HG03103 (cell line): Measurements from ENCODE around the gene WDR70.
"Not testable (repeated sequence)": the region's sequence is repeated elsewhere in the genome, so short reads cannot be mapped to it uniquely, and the experiment has no call there.

ENCODE experiments used
- ATAC-seq: cut with Tn5 transposase; IDR thresholded peaks from one replicate; pipeline ENCODE4 v1.9.1; 2021; ENCODE audit warnings: low read depth; ENCODE audit not compliant: unreplicated experiment

WDR70 gene

GRCh38 chr5:37451991-37452390 is 72.9 kb downstream of the WDR70 start:
- ATAC-seq = not testable (repeated sequence)

GRCh38 chr5:37453252-37453651 is 74.1 kb downstream of the WDR70 start:
- not testable (repeated sequence) for ATAC-seq

DNA sequence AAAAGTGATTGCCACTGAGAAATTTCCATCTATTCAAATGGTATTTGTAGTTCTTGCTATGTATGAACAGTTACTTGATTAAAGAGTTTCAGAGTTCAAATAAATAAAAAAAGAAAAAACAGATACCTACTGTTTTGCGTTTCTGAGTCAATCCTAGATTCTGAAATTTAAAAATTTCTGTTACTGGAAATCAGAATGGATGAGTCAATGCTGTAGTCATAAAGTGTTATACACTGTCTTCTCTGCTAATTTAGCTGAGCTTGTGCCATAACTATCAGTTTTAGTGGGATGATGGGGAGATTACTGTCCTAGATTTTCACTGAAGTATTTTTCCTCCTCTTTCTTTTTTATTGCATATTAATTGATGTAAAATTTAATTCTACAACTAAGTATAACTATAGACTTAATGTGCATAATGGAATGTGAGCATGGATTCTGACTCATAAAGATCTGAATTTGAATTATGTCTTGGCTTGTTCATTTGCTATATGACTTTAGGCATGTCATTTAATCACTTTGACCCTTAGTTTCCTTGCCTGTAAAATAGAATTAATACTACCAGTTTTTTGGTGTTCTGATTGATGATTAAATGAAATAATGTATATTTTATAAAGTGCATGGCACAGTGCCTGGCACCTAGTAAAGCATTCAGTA is 75.4 kb downstream of the WDR70 start:
- not testable (repeated sequence) for ATAC-seq

DNA sequence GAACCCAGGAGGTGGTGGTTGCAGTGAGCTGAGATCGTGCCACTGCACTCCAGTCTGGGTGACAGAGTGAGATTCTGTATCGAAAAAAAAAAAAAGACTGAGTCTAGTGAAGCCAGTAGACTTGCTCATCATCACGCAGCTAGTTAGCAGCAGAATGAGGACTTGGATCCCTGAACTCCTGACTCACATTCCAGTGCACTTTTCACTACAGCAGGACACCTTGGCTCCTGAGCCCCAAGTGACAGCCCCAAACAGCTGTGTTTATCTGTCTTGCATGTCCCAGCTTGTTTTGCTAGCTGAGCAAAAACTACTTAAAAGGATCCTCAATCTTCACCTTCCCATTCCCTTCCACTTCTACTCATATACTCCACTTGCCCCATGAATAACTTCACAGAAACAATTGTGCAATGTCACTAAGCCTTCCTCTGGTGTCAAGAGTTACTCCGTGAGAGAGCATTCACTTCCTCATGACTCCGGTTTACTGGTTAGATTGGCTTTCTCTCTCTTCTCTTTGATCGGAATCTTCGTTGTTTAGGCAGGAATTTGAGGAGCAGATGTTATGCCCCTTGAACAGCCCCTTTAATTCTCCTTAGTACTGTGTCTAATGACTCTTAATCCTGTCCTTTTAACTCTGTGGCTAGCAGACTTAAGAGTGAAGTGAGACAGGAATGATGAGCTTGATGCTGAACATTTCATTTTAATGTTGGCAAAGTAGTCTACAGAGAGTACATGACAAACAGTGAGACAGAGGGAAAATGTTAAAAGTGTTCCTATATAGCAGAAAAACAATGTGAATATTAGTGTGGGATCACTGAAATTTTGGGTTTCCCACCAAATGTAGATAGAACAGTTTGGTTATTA is 84.3 kb downstream of the WDR70 start:
- ATAC-seq = not testable (repeated sequence)

DNA sequence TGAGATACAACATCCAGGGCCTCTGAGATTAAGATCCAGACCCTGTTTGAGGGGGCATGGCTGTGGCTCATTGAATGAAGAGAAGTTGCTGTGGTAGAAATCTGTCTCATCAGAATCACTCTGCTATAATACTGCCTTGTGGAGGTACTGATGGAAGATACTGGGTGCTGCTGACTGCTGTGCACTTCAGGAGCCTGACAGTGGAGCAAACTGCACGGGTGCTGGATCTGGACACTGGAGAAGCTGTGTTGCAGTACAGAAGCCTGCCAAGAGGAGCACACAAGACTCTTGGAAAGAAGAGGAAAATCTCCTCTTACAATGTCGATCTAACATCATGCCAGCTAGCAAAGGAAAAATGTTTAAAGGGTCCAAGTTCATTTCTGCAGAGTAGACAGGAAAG is 85.5 kb downstream of the WDR70 start:
- ATAC-seq = not testable (repeated sequence)

GRCh38 chr5:37469383-37469782 is 90.3 kb downstream of the WDR70 start:
- not testable (repeated sequence) for ATAC-seq

DNA sequence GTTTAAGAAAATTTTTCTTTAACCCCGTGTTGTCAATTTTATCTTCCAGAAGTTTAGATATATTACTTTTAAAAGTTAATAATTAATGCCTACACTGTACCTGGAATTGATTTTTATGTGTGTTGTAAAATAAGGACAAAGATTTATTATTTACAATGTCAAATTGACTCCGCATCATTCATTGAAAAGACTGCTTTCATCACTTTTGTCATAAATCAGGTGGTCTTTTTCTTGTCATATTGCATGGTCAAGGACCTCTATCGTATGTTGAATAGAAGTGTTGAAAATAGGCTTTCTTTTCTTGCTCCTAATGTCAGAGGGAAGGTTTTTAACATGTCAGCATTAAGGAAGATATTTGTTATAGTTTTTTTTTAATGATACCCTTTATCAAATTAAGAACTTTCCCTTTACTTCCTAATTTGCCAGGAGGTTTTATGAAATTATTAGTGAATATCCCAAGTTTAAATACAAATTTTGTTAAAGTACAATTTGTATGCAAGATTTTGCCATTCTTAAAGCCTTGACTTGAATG is 92.6 kb downstream of the WDR70 start:
- no peak for ATAC-seq

DNA sequence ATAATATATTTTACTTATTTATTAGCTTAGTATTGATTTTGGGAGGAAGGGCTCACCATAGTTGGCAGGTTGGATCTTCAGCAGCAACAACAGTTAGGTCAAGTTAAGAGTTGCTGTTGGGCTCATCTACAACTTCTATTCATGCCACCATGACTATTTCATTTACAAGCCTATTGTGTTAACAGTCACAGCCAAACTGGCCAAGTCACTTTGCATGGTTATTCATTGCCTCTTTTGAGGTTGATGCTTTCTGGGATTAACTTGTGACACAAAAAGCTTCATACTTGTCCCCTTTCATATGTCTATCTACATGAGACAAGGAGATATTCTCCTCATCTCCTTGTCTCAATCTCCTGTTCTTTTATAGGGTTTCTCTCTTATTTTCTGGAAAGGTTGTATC is 98.3 kb downstream of the WDR70 start:
- ATAC-seq = no peak

DNA sequence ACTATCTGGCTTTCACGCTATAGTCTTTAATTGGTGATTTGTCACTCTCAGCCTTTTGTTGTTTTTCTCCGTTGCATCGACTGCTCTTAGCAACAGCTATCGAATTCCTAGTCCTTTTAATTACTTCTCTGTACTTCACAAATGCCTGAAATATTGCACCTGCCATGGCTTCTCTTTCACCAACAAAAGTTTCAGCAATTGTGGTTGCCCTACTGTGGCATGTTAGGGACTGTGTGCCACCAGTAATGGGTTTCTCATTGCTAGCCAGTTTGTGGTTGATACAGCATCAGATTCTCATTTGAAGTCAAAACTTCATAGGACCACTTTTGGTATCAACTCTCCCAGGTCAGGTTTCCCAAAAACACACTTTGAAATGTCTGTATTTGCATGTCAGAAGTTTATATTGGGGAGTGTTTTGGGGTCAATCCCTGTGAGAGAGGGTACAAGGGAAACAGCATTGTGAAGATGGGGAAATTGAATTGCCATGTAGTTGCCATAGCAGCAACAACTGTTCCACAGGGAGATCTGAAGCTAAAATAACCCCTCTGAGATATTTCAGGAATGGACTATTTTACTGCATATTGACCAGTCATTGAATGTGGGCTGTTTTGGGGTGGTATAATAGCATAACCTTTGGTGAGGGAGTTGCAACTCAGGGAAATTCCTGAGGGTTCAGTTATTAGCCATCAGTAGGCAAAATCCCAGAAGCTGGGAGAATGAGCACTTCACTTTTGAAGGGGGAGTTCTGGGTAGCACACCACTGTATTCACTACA is 99.2 kb downstream of the WDR70 start:
- ATAC-seq = no peak

GRCh38 chr5:37481395-37481794 is 102.3 kb downstream of the WDR70 start:
- not testable (repeated sequence) for ATAC-seq

GRCh38 chr5:37490120-37490810 is 111.1 kb downstream of the WDR70 start:
- no peak for ATAC-seq

DNA sequence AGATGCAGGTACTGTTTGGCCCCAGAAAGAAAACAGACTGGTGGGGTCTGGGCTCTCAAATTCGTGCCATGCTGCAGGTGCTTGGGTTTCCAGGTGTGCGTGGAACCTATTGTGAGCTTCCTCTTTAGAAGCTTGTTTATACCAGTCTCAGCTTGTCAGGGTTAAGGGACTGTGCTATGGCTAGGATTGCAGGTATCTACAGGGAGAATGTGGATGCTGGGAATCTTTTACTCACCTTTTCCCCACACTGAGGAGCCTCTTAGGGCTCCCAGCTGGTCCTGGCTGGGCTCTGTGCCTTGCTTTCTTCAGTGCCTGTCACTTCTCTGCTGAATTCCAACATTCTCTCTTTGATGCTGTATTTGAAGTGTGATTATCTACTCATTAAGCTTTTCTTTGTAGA is 111.8 kb downstream of the WDR70 start:
- no peak for ATAC-seq

DNA sequence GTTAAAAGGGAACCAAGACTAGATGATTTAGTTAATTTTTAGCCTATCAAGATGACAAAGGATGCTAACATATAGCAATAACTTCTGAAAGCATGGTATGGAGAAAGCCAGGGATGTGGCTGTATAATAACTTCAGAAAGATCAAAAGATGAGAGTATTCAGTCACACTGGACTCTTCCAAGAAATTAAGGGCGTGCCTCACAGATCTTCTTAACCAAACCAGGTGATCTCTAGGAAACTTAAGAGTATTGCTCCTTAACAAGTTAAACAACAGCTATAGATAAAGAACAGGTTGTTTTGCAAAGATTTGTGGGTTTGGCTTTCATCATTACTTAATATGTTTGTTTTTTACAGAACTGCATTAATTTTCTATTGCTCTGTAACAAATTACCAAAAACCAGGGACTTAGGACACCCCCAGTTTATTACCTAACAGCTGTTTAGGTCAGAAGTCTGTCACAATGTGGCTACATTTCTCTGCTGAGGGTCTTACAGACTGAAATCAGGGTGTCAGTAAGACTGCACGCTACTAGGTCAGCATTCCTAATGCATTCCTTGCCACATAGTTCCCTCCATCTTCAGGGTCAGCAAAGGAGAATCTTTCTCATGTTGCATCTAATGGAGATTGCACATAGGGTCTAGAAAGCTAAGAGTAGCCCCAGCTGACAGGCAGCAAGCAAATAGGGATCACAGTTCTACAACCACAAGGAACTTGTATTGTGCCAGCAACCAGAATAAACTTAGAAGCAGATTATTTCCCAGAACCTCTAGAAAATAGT is 113.8 kb downstream of the WDR70 start:
- ATAC-seq = no peak

DNA sequence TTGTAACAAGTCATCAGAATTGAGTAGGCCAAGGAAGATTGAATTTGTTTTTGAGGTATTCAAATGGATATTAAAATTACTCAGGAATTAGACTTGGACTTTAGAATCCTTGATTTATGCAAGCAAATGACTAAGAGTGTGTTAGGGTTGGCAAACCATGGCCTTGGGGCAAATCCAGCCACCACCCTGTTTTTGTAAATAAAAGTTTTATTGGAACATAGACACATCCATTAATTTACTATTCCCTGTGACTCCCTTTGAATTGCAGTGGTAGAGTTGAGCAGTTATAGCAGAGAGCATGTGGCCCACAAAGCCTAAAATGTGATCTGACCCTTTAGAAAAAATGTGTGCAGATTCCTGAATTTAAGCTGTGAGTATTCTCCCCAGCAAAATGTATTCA is 115.6 kb downstream of the WDR70 start:
- ATAC-seq = no peak

GRCh38 chr5:37495210-37495609 is 116.1 kb downstream of the WDR70 start:
- no peak for ATAC-seq

GRCh38 chr5:37495668-37496347 is 116.7 kb downstream of the WDR70 start:
- ATAC-seq = no peak

DNA sequence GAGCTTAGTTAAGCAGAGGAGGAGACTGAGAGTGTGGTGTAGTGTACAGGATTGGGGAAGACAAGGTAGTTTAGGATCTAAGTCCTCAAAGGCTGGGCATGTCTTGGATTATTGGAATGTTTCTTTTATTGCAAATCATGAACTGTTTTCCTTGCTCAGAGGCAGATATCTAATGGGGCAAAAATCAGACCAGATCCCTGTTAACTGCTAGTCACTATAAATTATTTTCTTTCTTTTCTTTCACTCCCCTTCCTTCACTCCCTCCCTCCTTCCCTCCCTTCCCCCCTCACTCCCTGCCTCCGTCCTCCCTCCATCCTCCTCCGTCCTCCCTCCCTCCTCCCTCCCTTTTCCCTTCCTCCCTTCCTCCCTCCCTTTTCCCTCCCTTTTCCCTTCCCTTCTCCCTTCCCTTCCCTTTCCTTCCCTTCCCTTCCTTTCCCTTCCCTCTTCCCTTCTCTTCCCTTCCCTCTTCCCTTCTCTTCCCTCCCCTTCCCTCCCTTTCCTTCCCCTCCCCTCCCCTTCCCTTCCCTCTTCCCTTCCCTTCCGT is 117.9 kb downstream of the WDR70 start:
- no peak for ATAC-seq

DNA sequence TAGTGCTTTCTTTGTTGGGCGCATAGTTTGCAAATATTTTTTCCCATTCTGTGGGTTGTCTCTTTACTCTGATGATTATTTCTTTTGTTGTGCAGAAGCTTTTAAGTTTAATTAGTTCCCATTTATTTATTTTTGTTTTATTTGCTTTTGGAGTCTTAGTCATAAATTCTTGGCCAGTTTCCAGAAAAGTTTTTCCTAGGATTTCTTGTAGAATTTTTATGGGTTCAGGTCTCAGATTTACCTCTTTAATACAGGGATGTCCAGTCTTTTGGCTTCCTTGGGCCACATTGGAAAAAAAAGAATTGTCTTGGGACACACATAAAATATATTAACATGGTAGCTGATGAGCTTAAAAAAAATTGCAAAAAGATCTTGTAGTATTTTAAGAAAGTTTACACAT is 122.0 kb downstream of the WDR70 start:
- no peak for ATAC-seq

DNA sequence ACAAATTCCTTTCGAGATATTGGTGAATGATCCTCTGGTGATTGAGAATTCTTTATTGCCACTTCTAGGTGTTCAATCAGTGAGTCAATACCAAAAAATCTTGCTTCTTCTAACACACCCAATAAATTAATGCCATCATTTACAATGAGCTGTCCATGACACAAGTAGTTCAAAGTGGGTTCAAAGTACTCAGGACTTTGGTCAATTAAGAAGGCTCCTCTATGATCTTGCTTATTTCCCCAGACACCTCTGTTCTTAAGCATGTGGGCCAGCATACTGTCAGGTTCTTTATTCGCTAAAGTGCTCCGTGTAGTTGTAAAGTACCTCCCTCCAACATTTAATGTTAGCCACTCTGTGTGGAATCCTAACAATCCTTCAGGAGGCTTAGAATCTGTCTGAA is 127.1 kb downstream of the WDR70 start:
- no peak for ATAC-seq
